Measurements from ENCODE around the gene MAPKAPK3.

The MAPKAPK3 gene

GRCh38 chr3:50623840-50624474 is 7.0 kb downstream of the MAPKAPK3 start:
- DNase-seq (ENCODE audit: extremely low spot score), result peak; percentile 32
- no peak for TF ChIP-seq CTCF (IDR thresholded peaks at IDR 0.05; ENCODE audit: control extremely low read depth, extremely low read depth, low read depth, missing control alignments)
- ChIA-PET POLR2A (no interaction called here), CTCF (interaction anchor here (1.3 to 18.4 kb wide), 2 partner anchors 10 kb away, joined by 4 to 202 read pairs; partner anchors contain the start of genes CISH and MAPKAPK3)

- ChIA-PET POLR2A (no interaction called here), CTCF (interaction anchor here (1.3 to 18.4 kb wide), 2 partner anchors 9 to 10 kb away, joined by 4 to 202 read pairs; partner anchors contain the start of genes CISH and MAPKAPK3)
- no peak for TF ChIP-seq CTCF (IDR thresholded peaks at IDR 0.05; ENCODE audit: control extremely low read depth, extremely low read depth, low read depth, missing control alignments)
- no peak for DNase-seq (ENCODE audit: extremely low spot score)
Observed at GRCh38 chr3:50624634-50625033, 7.7 kb downstream of the MAPKAPK3 start.

- no peak for TF ChIP-seq CTCF (IDR thresholded peaks at IDR 0.05; ENCODE audit: control extremely low read depth, extremely low read depth, low read depth, missing control alignments)
- ChIA-PET POLR2A (no interaction called here), CTCF (interaction anchor here (0.7 to 18.4 kb wide), 4 partner anchors 8 to 1175 kb away, joined by 3 to 202 read pairs (median 24); partner anchors contain the start of genes CISH and MAPKAPK3)
- no peak for DNase-seq (ENCODE audit: extremely low spot score)
Observed at GRCh38 chr3:50625231-50626182, 8.6 kb downstream of the MAPKAPK3 start.

- POLR2A ChIA-PET, result no interaction called here
- DNase-seq (ENCODE audit: extremely low spot score), result no peak
- TF ChIP-seq CTCF (IDR thresholded peaks at IDR 0.05; ENCODE audit: control extremely low read depth, extremely low read depth, low read depth, missing control alignments), result no peak
- CTCF ChIA-PET, result interaction anchor here (0.7 to 18.4 kb wide), 3 partner anchors 12 to 1174 kb away, joined by 3 to 202 read pairs (median 45); partner anchors contain the start of genes CISH and MAPKAPK3
Observed at GRCh38 chr3:50626401-50626800, 9.4 kb downstream of the MAPKAPK3 start.

- DNase-seq (ENCODE audit: extremely low spot score), result peak; percentile 46
- TF ChIP-seq CTCF (IDR thresholded peaks at IDR 0.05; ENCODE audit: control extremely low read depth, extremely low read depth, low read depth, missing control alignments), result peak; percentile 59
- CTCF ChIA-PET, result interaction anchor here (0.6 to 18.4 kb wide), 11 partner anchors 9 to 1055 kb away, joined by 3 to 202 read pairs (median 4); partner anchors contain the start of genes CISH and MAPKAPK3
- POLR2A ChIA-PET, result no interaction called here
Observed at GRCh38 chr3:50627407-50628051, 10.6 kb downstream of the MAPKAPK3 start.

- no peak for TF ChIP-seq CTCF (IDR thresholded peaks at IDR 0.05; ENCODE audit: control extremely low read depth, extremely low read depth, low read depth, missing control alignments)
- DNase-seq (ENCODE audit: extremely low spot score), result no peak
- POLR2A ChIA-PET, result no interaction called here
- CTCF ChIA-PET, result interaction anchor here (1.0 to 18.4 kb wide), 7 partner anchors 8 to 1054 kb away, joined by 3 to 202 read pairs (median 4); partner anchors contain the start of genes CISH and MAPKAPK3
Observed at GRCh38 chr3:50628601-50629000, 11.7 kb downstream of the MAPKAPK3 start.
